Neuronal stem cell (in vitro differentiated cells): ENCODE measurements around the gene SLC25A44.

Experiments used
- DNase-seq: peaks from one replicate; pipeline ENCODE4 v3.0.0-alpha.2; 2013; ENCODE audit warnings: low spot score
- H2AFZ ChIP-seq: one replicate; pipeline ENCODE4 v1.6.1; 2013; ENCODE audit warnings: mild to moderate bottlenecking, low read length, inconsistent platforms
- H2AK5ac ChIP-seq: 2 replicates; pipeline ENCODE4 v1.6.1; 2013; ENCODE audit warnings: low read depth, mild to moderate bottlenecking, inconsistent platforms, low read length, moderate library complexity, mixed read lengths
- H2BK120ac ChIP-seq: 2 replicates; pipeline ENCODE4 v1.6.1; 2013; ENCODE audit warnings: low read depth, mild to moderate bottlenecking, inconsistent platforms, low read length, moderate library complexity, mixed read lengths
- H2BK12ac ChIP-seq: one replicate; pipeline ENCODE4 v1.6.1; 2013; ENCODE audit warnings: low read length, inconsistent platforms
- H2BK15ac ChIP-seq: 2 replicates; pipeline ENCODE4 v1.6.1; 2013; ENCODE audit warnings: mild to moderate bottlenecking, low read length, inconsistent platforms, mixed read lengths
- H2BK5ac ChIP-seq: one replicate; pipeline ENCODE4 v1.6.1; 2013; ENCODE audit warnings: inconsistent platforms, mild to moderate bottlenecking, low read length, moderate library complexity
- H3K14ac ChIP-seq: one replicate; pipeline ENCODE4 v1.6.1; 2013; ENCODE audit warnings: low read length, inconsistent platforms
- H3K18ac ChIP-seq: 2 replicates; pipeline ENCODE4 v1.6.1; 2013; ENCODE audit warnings: low read length, inconsistent platforms
- H3K23ac ChIP-seq: 2 replicates; pipeline ENCODE4 v1.6.1; 2013; ENCODE audit warnings: low read depth, mild to moderate bottlenecking, mixed read lengths, low read length, inconsistent platforms; ENCODE audit not compliant: poor library complexity
- H3K27ac ChIP-seq: replicated peaks from 3 replicates; pipeline ENCODE4 v1.5.1; 2013; ENCODE audit warnings: low read length, inconsistent platforms
- H3K27me3 ChIP-seq, 3 experiments: 2 replicates each; pipeline ENCODE4 v1.6.1; 2013; ENCODE audit warnings: low read length in 3 of 3, mild to moderate bottlenecking in 2 of 3, inconsistent platforms in 1 of 3, low read depth in 1 of 3, mixed read lengths in 1 of 3, moderate library complexity in 1 of 3; ENCODE audit not compliant: control insufficient read depth in 3 of 3, insufficient read depth in 3 of 3
- H3K36me3 ChIP-seq, 2 donors: replicated peaks in 1 of 2; 2 replicates each; pipeline ENCODE4 v1.6.1; 2013; ENCODE audit warnings: low read length in 2 of 2; ENCODE audit not compliant: control insufficient read depth in 2 of 2, insufficient read depth in 2 of 2
- H3K4ac ChIP-seq: 2 replicates; pipeline ENCODE4 v1.6.1; 2013; ENCODE audit warnings: inconsistent platforms, mild to moderate bottlenecking, low read length, moderate library complexity
- H3K4me1 ChIP-seq, 2 donors: 1 replicate in 1 of 2; 2 replicates in 1 of 2; pipeline ENCODE4 v1.6.1; 2013; ENCODE audit warnings: low read length in 2 of 2, low read depth in 1 of 2; ENCODE audit not compliant: control insufficient read depth in 2 of 2, insufficient read depth in 1 of 2
- H3K4me2 ChIP-seq: one replicate; pipeline ENCODE4 v1.6.1; 2013; ENCODE audit warnings: mild to moderate bottlenecking, low read length, inconsistent platforms; ENCODE audit not compliant: insufficient read depth, poor library complexity, severe bottlenecking
- H3K4me3 ChIP-seq, 2 donors: 2 replicates each; pipeline ENCODE4 v1.5.1; 2013; ENCODE audit warnings: low read length in 2 of 2, mild to moderate bottlenecking in 2 of 2, inconsistent platforms in 1 of 2, moderate library complexity in 1 of 2
- H3K79me1 ChIP-seq: one replicate; pipeline ENCODE4 v1.6.1; 2013; ENCODE audit warnings: low read depth, mild to moderate bottlenecking, inconsistent platforms, low read length, moderate library complexity
- H3K9ac ChIP-seq: one replicate; pipeline ENCODE4 v1.6.1; 2013; ENCODE audit warnings: mild to moderate bottlenecking, low read depth, low read length, inconsistent platforms; ENCODE audit not compliant: poor library complexity
- H3K9me3 ChIP-seq, 2 donors: replicated peaks in 1 of 2; 2 replicates each; pipeline versions ENCODE3 to v1.6.1; 2013; ENCODE audit warnings: low read length in 2 of 2, mild to moderate bottlenecking in 2 of 2, inconsistent platforms in 1 of 2, low read depth in 1 of 2, mixed read lengths in 1 of 2, moderate library complexity in 1 of 2; ENCODE audit not compliant: control insufficient read depth in 2 of 2, insufficient read depth in 1 of 2
- H4K8ac ChIP-seq: one replicate; pipeline ENCODE4 v1.6.1; 2013; ENCODE audit warnings: low read depth, mild to moderate bottlenecking, inconsistent platforms, low read length, moderate library complexity
- H4K91ac ChIP-seq: one replicate; pipeline ENCODE4 v1.6.1; 2013; ENCODE audit warnings: low read length, low read depth, mild to moderate bottlenecking, inconsistent platforms; ENCODE audit not compliant: poor library complexity
- WGBS, 2 donors: extraction: QIAGEN DNeasy Blood & Tissue Kit; methylation state at CpG; one replicate each; pipeline ENCODE4 v1.1.7; 2013; ENCODE audit warnings: missing lambda C conversion rate in 2 of 2, mixed read lengths in 1 of 2; ENCODE audit not compliant: insufficient read length in 2 of 2, insufficient replicate concordance in 1 of 2; ENCODE audit errors: extremely low coverage in 2 of 2; 5-methylcytosine and 5-hydroxymethylcytosine counted together

The SLC25A44 gene

GRCh38 chr1:156236164-156236563, 42.3 kb downstream of the SLC25A44 start:
- Histone ChIP-seq H2AFZ (no peak overlapping the region), H4K91ac (no peak overlapping the region), H3K18ac (peak overlapping the region; percentile 11), H3K23ac (peak overlapping the region; percentile 55), H3K4me3 (peak overlapping the region in 1 of 2 donors; percentile 41), H2BK5ac (no peak overlapping the region), H3K27ac (no peak overlapping the region), H3K14ac (no peak overlapping the region), H3K9ac (no peak overlapping the region), H3K27me3 (no peaks in the 10 kb centered on the region), H2BK12ac (no peak overlapping the region), H3K36me3 (peaks cover 37 to 73% of the 10 kb centered on the region in 2 donors), H4K8ac (no peak overlapping the region), H3K4me2 (no peak overlapping the region), H2AK5ac (no peak overlapping the region), H2BK15ac (no peak overlapping the region), H3K4me1 (no peaks in the 10 kb centered on the region), H2BK120ac (no peak overlapping the region), H3K4ac (no peak overlapping the region), H3K9me3 (peaks cover 0 to 4% of the 10 kb centered on the region in 2 donors), H3K79me1 (peaks cover 2% of the 10 kb centered on the region)
- WGBS, 2 donors = no CpG with 5 or more reads among the region's 12 CpGs
- no peak for DNase-seq

DNA sequence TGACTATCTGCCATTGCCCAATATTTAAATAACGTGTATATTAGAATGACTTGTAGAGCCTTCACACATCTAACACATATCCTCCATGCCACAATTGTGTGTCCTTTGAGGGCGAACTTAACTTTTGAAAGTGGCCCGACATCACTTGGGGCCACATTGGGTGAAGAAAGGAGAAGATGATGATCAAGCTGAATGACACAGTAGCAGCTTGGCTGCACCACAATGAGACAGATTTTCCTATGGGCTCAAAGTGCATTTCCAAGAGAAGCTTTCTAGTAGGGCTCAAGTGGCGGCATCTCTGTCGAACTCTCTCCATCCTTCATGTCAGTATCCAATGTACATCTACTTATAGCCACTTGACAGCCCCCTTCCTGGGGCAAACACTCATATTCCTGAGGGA, 44.3 kb downstream of the SLC25A44 start:
- Histone ChIP-seq H2AFZ (no peak overlapping the region), H2BK120ac (no peak overlapping the region), H2AK5ac (no peak overlapping the region), H2BK15ac (no peak overlapping the region), H4K8ac (no peak overlapping the region), H3K27ac (no peak overlapping the region), H3K4me2 (no peak overlapping the region), H3K18ac (no peak overlapping the region), H3K4ac (no peak overlapping the region), H2BK12ac (no peak overlapping the region), H3K23ac (no peak overlapping the region), H4K91ac (no peak overlapping the region), H3K27me3 (no peaks in the 10 kb centered on the region), H3K4me3 (no peak overlapping the region), H2BK5ac (no peak overlapping the region), H3K36me3 (peaks cover 37 to 62% of the 10 kb centered on the region in 2 donors), H3K79me1 (peaks cover 2% of the 10 kb centered on the region), H3K9me3 (peaks cover 0 to 4% of the 10 kb centered on the region in 2 donors), H3K14ac (no peak overlapping the region), H3K9ac (no peak overlapping the region), H3K4me1 (no peaks in the 10 kb centered on the region)
- WGBS, 2 donors = no CpG with 5 or more reads among the region's 5 CpGs
- no peak for DNase-seq

- H3K18ac ChIP-seq = peak overlapping the region; percentile 41
- no peak for DNase-seq
- H3K9me3 ChIP-seq = peaks cover 0 to under 1% of the 10 kb centered on the region in 2 donors
- H3K79me1 ChIP-seq = peaks cover 3% of the 10 kb centered on the region
- H3K36me3 ChIP-seq = peaks cover 18 to 37% of the 10 kb centered on the region in 2 donors
- H3K27me3 ChIP-seq = no peaks in the 10 kb centered on the region
- H3K4me2 ChIP-seq = no peak overlapping the region
- peak overlapping the region; percentile 17 for H3K9ac ChIP-seq
- H2BK120ac ChIP-seq = no peak overlapping the region
- peak overlapping the region; percentile 62 for H3K23ac ChIP-seq
- no CpG with 5 or more reads among the region's 15 CpGs for WGBS, 2 donors
- H2AK5ac ChIP-seq = no peak overlapping the region
- H2BK15ac ChIP-seq = no peak overlapping the region
- no peak overlapping the region for H4K8ac ChIP-seq
- no peak overlapping the region for H2BK12ac ChIP-seq
- H3K14ac ChIP-seq = no peak overlapping the region
- no peak overlapping the region for H3K27ac ChIP-seq
- H2BK5ac ChIP-seq = peak overlapping the region; percentile 68
- no peak overlapping the region for H4K91ac ChIP-seq
- H3K4me1 ChIP-seq = no peaks in the 10 kb centered on the region
- H3K4me3 ChIP-seq = no peak overlapping the region
- H2AFZ ChIP-seq = no peak overlapping the region
- no peak overlapping the region for H3K4ac ChIP-seq
Observed at GRCh38 chr1:156241311-156241811, 47.5 kb downstream of the SLC25A44 start.

- Histone ChIP-seq H2AFZ (no peak within 1 kb of the TSS), H4K8ac (no peak within 1 kb of the TSS), H3K14ac (no peak within 1 kb of the TSS), H3K18ac (peak within 1 kb of the TSS; percentile 41), H4K91ac (no peak within 1 kb of the TSS), H3K4me1 (peaks cover under 1 to 5% of the 10 kb centered on the region in 2 donors), H3K36me3 (peaks cover 15 to 31% of the 10 kb centered on the region in 2 donors), H3K4me2 (no peak within 1 kb of the TSS), H3K79me1 (peaks cover 3% of the 10 kb centered on the region), H3K27ac (no peak within 1 kb of the TSS), H2BK120ac (no peak within 1 kb of the TSS), H3K9ac (peak within 1 kb of the TSS; percentile 53), H2BK15ac (no peak within 1 kb of the TSS), H3K9me3 (no peaks in the 10 kb centered on the region), H3K23ac (peak within 1 kb of the TSS; percentile 62), H2BK5ac (peak within 1 kb of the TSS; percentile 68), H2AK5ac (no peak within 1 kb of the TSS), H3K27me3 (no peaks in the 10 kb centered on the region), H2BK12ac (no peak within 1 kb of the TSS), H3K4me3 (no peak within 1 kb of the TSS), H3K4ac (no peak within 1 kb of the TSS)
- WGBS, 2 donors = no CpG with 5 or more reads among the region's 14 CpGs
- DNase-seq = no peak
Observed at GRCh38 chr1:156241926-156242325, 48.0 kb downstream of the SLC25A44 start, which contains the start of gene BGLAP. Gene BGLAP, plus strand, starts transcription at chr1:156242184. Its CDS starts 48 bp downstream, at chr1:156242232.
